ENCODE measurements around the gene EDEM3. TPM values are rescaled to one million over a fixed set of nuclear protein-coding genes. Genes with fewer than 3 reads are reported as not detected.

Gene EDEM3
- total and polyA plus RNA-seq, 2 experiments from 2014 or later, result 20.8 to 41.4 TPM

GRCh38 chr1:184743062-184743756, 11.4 kb downstream of the EDEM3 start:
- no peaks in the 10 kb centered on the region for H3K9me2 ChIP-seq (ENCODE audit: insufficient read depth)
- 0 out of 2 replicates have a peak, but pooled peaks cover 7% of the 10 kb centered on the region for H3F3A ChIP-seq (ENCODE audit: insufficient read depth)
- WGBS, 2 experiments (ENCODE audit: low coverage in 1 of 2, low lambda C conversion rate in 2 of 2, missing lambda C conversion rate in 2 of 2), result 96 to 98% methylated on average over 2 of the region's 2 CpGs
- no peaks in the 10 kb centered on the region for H3K9me3 ChIP-seq (ENCODE audit: low read depth)
- no peak overlapping the region for H3K4me2 ChIP-seq (ENCODE audit: unreplicated experiment)
- TF ChIP-seq EZH2phosphoT487 (IDR thresholded peaks at IDR 0.05; ENCODE audit: insufficient read depth, low read depth) (no peak), EZH2 (IDR thresholded peaks at IDR 0.05; ENCODE audit: insufficient read depth, poor library complexity, severe bottlenecking) (no peak)
- H3K9ac ChIP-seq, result no peak overlapping the region
- H3K4me1 ChIP-seq (ENCODE audit: insufficient read depth), result peaks cover 5% of the 10 kb centered on the region; the same call in 1 of the 2 replicates
- in situ Hi-C loops (cut with MboI), result no loop called here
- no peak overlapping the region for H3K4me3 ChIP-seq
- no peaks in the 10 kb centered on the region for H3K27me3 ChIP-seq (replicated peaks; ENCODE audit: insufficient read depth)
- H3K36me3 ChIP-seq (ENCODE audit: low read depth), result peaks cover 4% of the 10 kb centered on the region; the same call in 1 of the 2 replicates
- no peak overlapping the region for H3K27ac ChIP-seq
- no peak overlapping the region for H2AFZ ChIP-seq
- peaks cover 81% of the 10 kb centered on the region for H3K79me2 ChIP-seq (ENCODE audit: insufficient read depth)
- DNase-seq, result no peak
- no peaks in the 10 kb centered on the region for H4K20me1 ChIP-seq (ENCODE audit: insufficient read depth)

- Histone ChIP-seq H4K20me1 (ENCODE audit: insufficient read depth) (no peaks in the 10 kb centered on the region), H3K36me3 (ENCODE audit: low read depth) (peaks cover 21% of the 10 kb centered on the region; the same call in 1 of the 2 replicates), H3K9me2 (ENCODE audit: insufficient read depth) (no peaks in the 10 kb centered on the region), H3K4me2 (ENCODE audit: unreplicated experiment) (no peak overlapping the region), H3K9ac (no peak overlapping the region), H3K27me3 (replicated peaks; ENCODE audit: insufficient read depth) (no peaks in the 10 kb centered on the region), H3K9me3 (ENCODE audit: low read depth) (no peaks in the 10 kb centered on the region), H3F3A (ENCODE audit: insufficient read depth) (no peaks in the 10 kb centered on the region), H3K79me2 (ENCODE audit: insufficient read depth) (peaks cover 59% of the 10 kb centered on the region), H3K27ac (no peak overlapping the region), H2AFZ (no peak overlapping the region), H3K4me1 (ENCODE audit: insufficient read depth) (peaks cover 4% of the 10 kb centered on the region; the same call in 1 of the 2 replicates), H3K4me3 (no peak overlapping the region)
- WGBS, 2 experiments (ENCODE audit: low coverage in 1 of 2, low lambda C conversion rate in 2 of 2, missing lambda C conversion rate in 2 of 2), result 51 to 52% methylated on average over 4 of the region's 4 CpGs
- no peak for DNase-seq
- in situ Hi-C loops (cut with MboI), result no loop called here
- TF ChIP-seq EZH2phosphoT487 (IDR thresholded peaks at IDR 0.05; ENCODE audit: insufficient read depth, low read depth) (no peak), EZH2 (IDR thresholded peaks at IDR 0.05; ENCODE audit: insufficient read depth, poor library complexity, severe bottlenecking) (no peak)
These were observed 14.3 kb downstream of the EDEM3 start for GRCh38 chr1:184740344-184740743.

- WGBS, 2 experiments (ENCODE audit: low coverage in 1 of 2, low lambda C conversion rate in 2 of 2, missing lambda C conversion rate in 2 of 2), result 86 to 94% methylated on average over 4 of the region's 4 CpGs
- no peak for TF ChIP-seq EZH2phosphoT487 (IDR thresholded peaks at IDR 0.05; ENCODE audit: insufficient read depth, low read depth)
- no peak for TF ChIP-seq EZH2 (IDR thresholded peaks at IDR 0.05; ENCODE audit: insufficient read depth, poor library complexity, severe bottlenecking)
- no peak overlapping the region for H3K27ac ChIP-seq
- peaks cover 54% of the 10 kb centered on the region for H3K79me2 ChIP-seq (ENCODE audit: insufficient read depth)
- H3K27me3 ChIP-seq (replicated peaks; ENCODE audit: insufficient read depth), result no peaks in the 10 kb centered on the region
- no peak overlapping the region for H3K4me3 ChIP-seq
- DNase-seq, result no peak
- H3K4me1 ChIP-seq (ENCODE audit: insufficient read depth), result no peaks in the 10 kb centered on the region
- no peaks in the 10 kb centered on the region for H3K9me2 ChIP-seq (ENCODE audit: insufficient read depth)
- in situ Hi-C loops (cut with MboI), result no loop called here
- no peak overlapping the region for H3K9ac ChIP-seq
- H3F3A ChIP-seq (ENCODE audit: insufficient read depth), result no peaks in the 10 kb centered on the region
- no peaks in the 10 kb centered on the region for H4K20me1 ChIP-seq (ENCODE audit: insufficient read depth)
- no peak overlapping the region for H2AFZ ChIP-seq
- peaks cover 23% of the 10 kb centered on the region for H3K36me3 ChIP-seq (ENCODE audit: low read depth)
- no peak overlapping the region for H3K4me2 ChIP-seq (ENCODE audit: unreplicated experiment)
- H3K9me3 ChIP-seq (ENCODE audit: low read depth), result no peaks in the 10 kb centered on the region
These were observed 14.9 kb downstream of the EDEM3 start for GRCh38 chr1:184739796-184740195.

- Histone ChIP-seq H3K9me3 (ENCODE audit: low read depth) (no peaks in the 10 kb centered on the region), H3K9ac (no peak overlapping the region), H3F3A (ENCODE audit: insufficient read depth) (no peaks in the 10 kb centered on the region), H2AFZ (no peak overlapping the region), H3K9me2 (ENCODE audit: insufficient read depth) (no peaks in the 10 kb centered on the region), H3K4me1 (ENCODE audit: insufficient read depth) (no peaks in the 10 kb centered on the region), H3K4me2 (ENCODE audit: unreplicated experiment) (no peak overlapping the region), H4K20me1 (ENCODE audit: insufficient read depth) (no peaks in the 10 kb centered on the region), H3K79me2 (ENCODE audit: insufficient read depth) (peaks cover 46% of the 10 kb centered on the region), H3K27me3 (replicated peaks; ENCODE audit: insufficient read depth) (no peaks in the 10 kb centered on the region), H3K36me3 (ENCODE audit: low read depth) (peaks cover 22% of the 10 kb centered on the region), H3K4me3 (no peak overlapping the region), H3K27ac (no peak overlapping the region)
- WGBS, 2 experiments (ENCODE audit: low coverage in 1 of 2, low lambda C conversion rate in 2 of 2, missing lambda C conversion rate in 2 of 2), result 98 to 100% methylated on average over 1 of the region's 1 CpG
- in situ Hi-C loops (cut with MboI), result no loop called here
- no peak for TF ChIP-seq EZH2phosphoT487 (IDR thresholded peaks at IDR 0.05; ENCODE audit: insufficient read depth, low read depth)
- no peak for TF ChIP-seq EZH2 (IDR thresholded peaks at IDR 0.05; ENCODE audit: insufficient read depth, poor library complexity, severe bottlenecking)
- no peak for DNase-seq
These were observed 15.6 kb downstream of the EDEM3 start for GRCh38 chr1:184739070-184739469.
